Measurements from ENCODE around the gene DBP. TPM values are rescaled to one million over a fixed set of nuclear protein-coding genes. Genes with fewer than 3 reads are reported as not detected.
A peak's percentile ranks its signal among the peaks of the same experiment; 100 is the strongest.

DBP gene
- total and polyA plus RNA-seq, 2 of the 13 experiments (the other 11 are each of a cell fraction or from before 2014, with no cell fraction given), result 1.7 to 5.8 TPM

DNA sequence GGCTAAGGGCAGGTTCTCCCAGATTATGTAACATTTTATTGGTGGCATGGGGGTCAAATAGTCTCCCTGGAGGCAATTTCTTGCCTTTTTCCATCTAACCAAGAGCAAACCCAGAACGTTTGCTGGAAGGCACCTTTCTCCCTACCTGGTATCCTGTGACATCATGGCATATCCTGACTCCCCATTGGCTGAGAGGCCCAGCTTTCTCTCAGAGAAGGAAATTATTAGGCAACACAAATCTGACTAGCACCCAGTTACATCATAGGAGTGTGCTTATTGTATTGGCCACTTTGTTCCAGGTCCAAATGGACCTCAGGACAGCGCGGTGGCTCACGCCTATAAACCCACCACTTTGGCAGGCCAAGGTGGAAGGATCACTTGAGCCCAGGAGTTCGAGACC, 22.6 kb upstream of the DBP start:
- Histone ChIP-seq H3K9me3 (ENCODE audit: low read length) (no peaks in the 10 kb centered on the region), H3K27me3 (ENCODE audit: control insufficient read depth in 1 of 2, insufficient read depth in 2 of 2, low read length in 2 of 2) (peaks cover 1 to 3% of the 10 kb centered on the region in 2 experiments; a peak in 2 of 5 replicates), H3K27ac (ENCODE audit: extremely low read length, insufficient read depth, low read length) (no peak overlapping the region), H3K4me3 (replicated peaks in 1 of 3; ENCODE audit: insufficient read depth in 1 of 3, low read depth in 2 of 3, low read length in 3 of 3) (no peak overlapping the region), H2AFZ (ENCODE audit: low read length) (no peak overlapping the region), H3K9ac (ENCODE audit: insufficient read depth, low read depth, low read length) (no peak overlapping the region), H3K4me2 (ENCODE audit: low read depth, low read length) (no peak overlapping the region), H3K79me2 (ENCODE audit: insufficient read depth, low read length) (no peaks in the 10 kb centered on the region), H3K36me3 (replicated peaks in 1 of 2; ENCODE audit: control insufficient read depth in 1 of 2, insufficient read depth in 2 of 2, low read length in 2 of 2) (no peaks in the 10 kb centered on the region), H3K4me1 (ENCODE audit: insufficient read depth, low read length) (no peaks in the 10 kb centered on the region), H4K20me1 (ENCODE audit: insufficient read depth, low read length) (no peaks in the 10 kb centered on the region)
- DNase-seq (ENCODE audit: low spot score) (no peak), ATAC-seq (no peak), FAIRE-seq (no peak)
- BruUV-seq (replicated peaks), result no TSS peak
- 60% methylated on average over 5 of the region's 5 CpGs for WGBS (ENCODE audit: low lambda C conversion rate)
- ChIA-PET CTCF (ENCODE audit: low intra/inter-chr PET ratio, low total read pairs) (no interaction called here), POLR2A (no interaction called here)
- in situ Hi-C loops (cut with HindIII; ENCODE audit: extremely low pct_ligation_motif_present, low pct_unique_long_range_greater_than_20kb), result no loop called here
- TF ChIP-seq RFXANK (CRISPR knock-in tag; IDR thresholded peaks at IDR 0.05) (peak; percentile 92), KLF12 (CRISPR knock-in tag; IDR thresholded peaks at IDR 0.05; ENCODE audit: borderline replicate concordance) (no peak), RFX5 (IDR thresholded peaks at IDR 0.05; ENCODE audit: low read depth, low read length) (peak; percentile 97), CREB1 (IDR thresholded peaks at IDR 0.05) (no peak), CREB1 (CRISPR knock-in tag; IDR thresholded peaks at IDR 0.05) (peak; percentile 65), CEBPB (IDR thresholded peaks at IDR 0.05; ENCODE audit: borderline replicate concordance, low read depth, low read length) (peak; percentile 59; the same call in 1 of the 2 replicates), ZNF678 (CRISPR knock-in tag; IDR thresholded peaks at IDR 0.05) (no peak), SYNCRIP (IDR thresholded peaks at IDR 0.05; ENCODE audit: insufficient read depth, low read depth, low read length) (no peak)
- TF ChIP-seq, protein P1, sequence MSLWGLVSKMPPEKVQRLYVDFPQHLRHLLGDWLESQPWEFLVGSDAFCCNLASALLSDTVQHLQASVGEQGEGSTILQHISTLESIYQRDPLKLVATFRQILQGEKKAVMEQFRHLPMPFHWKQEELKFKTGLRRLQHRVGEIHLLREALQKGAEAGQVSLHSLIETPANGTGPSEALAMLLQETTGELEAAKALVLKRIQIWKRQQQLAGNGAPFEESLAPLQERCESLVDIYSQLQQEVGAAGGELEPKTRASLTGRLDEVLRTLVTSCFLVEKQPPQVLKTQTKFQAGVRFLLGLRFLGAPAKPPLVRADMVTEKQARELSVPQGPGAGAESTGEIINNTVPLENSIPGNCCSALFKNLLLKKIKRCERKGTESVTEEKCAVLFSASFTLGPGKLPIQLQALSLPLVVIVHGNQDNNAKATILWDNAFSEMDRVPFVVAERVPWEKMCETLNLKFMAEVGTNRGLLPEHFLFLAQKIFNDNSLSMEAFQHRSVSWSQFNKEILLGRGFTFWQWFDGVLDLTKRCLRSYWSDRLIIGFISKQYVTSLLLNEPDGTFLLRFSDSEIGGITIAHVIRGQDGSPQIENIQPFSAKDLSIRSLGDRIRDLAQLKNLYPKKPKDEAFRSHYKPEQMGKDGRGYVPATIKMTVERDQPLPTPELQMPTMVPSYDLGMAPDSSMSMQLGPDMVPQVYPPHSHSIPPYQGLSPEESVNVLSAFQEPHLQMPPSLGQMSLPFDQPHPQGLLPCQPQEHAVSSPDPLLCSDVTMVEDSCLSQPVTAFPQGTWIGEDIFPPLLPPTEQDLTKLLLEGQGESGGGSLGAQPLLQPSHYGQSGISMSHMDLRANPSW (CRISPR knock-in tag; IDR thresholded peaks at IDR 0.05; ENCODE audit: borderline replicate concordance), result no peak
- intact Hi-C loops (cut with micrococcal nuclease; ENCODE audit: unreplicated experiment), result no loop called here

Data from HepG2 (cell line).